Erythroblast (primary cell): ENCODE measurements around the gene SLC25A38.
"Not testable (repeated sequence)": the region's sequence is repeated elsewhere in the genome, so short reads cannot be mapped to it uniquely, and the experiment has no call there.

ENCODE experiments used
- DNase-seq, 2 experiments: peaks; one replicate each; lab custom pipeline; 2025; lab: John Stamatoyannopoulos, UW
- GATA1 ChIP-seq: IDR thresholded peaks from 2 replicates; pipeline ENCODE4 v1.6.1; 2011; ENCODE audit warnings: low read depth, mild to moderate bottlenecking, control low read depth, low read length, moderate library complexity
- POLR2A ChIP-seq: IDR thresholded peaks from 2 replicates; pipeline ENCODE4 v1.6.1; 2011; ENCODE audit warnings: mild to moderate bottlenecking, low read length

The SLC25A38 gene

DNA sequence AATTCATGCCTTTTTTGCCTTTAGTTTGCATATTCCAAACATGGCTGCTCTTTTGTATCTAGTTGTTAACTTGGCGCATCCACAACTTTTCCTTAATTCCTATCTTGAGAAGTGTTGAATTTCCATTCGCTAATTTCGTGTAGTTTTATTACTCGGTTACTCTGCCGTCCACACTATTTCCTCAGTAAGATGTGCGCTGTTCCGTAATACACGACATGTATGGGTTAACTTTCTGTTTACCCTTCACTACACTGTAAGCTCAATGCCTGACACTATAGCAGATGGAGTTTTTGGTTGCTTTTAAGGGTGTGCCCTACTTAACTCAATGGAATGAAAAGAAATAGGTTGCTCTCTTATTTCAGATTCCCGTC, 24.1 kb downstream of the SLC25A38 start:
- TF ChIP-seq GATA1 (no peak), POLR2A (no peak)
- peak in 1 of 2 experiments; percentile 60 for DNase-seq

DNA sequence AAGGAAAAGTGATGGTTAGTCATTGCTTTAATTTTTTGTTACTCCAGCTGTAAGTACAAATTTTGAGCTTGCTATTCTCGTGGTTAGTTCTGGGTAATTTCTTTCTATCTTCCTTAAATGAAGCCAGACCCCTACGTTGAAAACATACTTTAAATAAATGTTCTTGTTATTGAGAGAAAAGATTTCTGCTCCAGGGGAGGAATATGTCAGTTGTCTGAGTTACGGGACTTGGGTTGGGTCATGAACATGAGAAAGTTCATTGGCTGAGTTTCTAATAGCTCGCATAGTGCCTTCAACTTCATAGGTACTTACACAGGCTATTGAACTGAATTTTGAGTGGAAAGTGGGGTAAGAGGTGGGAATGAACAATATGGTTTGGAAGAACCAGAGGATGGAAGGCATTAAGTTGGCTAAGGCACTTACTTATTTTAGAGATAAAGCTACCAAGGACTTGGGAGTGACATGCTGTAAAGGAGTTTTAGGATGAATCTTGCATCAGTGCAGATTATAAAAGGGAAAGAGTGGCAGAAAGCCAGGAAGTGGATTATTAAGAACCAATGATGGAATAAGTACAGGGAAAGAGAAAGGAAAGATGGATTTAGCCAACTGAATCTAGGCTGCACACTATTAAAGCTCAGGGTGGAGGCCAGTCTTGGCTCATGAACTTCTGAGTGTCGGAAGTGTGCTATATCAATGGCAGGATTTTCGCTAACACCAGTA, 24.8 kb downstream of the SLC25A38 start:
- TF ChIP-seq POLR2A (no peak), GATA1 (no peak)
- DNase-seq, result no peak

DNA sequence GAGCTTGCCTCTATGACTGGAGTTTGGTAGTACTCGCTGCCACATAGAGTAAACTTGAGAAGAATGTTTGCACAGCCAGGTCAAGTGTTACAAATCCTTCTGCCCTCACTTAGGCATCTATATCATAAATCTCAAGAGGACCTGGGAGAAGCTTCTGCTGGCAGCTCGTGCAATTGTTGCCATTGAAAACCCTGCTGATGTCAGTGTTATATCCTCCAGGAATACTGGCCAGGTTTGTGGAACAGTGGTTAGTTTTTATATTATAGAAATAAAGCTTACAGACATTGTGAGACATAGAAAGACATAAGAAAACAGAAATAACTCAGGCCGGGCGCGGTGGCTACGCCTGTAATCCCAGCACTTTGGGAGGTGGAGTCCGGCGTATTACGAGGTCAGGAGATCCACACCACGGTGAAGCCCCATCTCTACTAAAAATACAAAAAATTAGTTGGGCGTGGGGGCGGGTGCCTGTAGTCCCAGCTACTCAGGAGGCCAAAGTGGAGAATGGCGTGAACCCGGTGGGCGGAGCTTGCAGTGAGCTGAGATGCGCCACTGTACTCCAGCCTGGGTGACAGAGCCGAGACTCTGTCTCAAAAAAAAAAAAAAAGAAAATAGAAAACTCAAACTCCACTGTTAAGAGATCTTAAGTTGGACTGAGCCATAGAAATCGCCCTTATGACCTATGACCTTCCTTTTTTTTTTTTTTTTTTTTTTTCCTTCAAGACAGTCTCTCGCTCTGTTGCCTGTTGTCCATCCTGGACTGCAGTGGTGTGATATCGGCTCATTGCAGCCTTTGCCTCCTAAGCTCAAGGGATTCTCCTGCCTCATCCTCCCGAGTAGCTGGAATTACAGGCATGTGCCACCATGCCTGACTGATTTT, 25.6 kb downstream of the SLC25A38 start:
- peak; percentile 20 to 39 for DNase-seq
- TF ChIP-seq POLR2A (no peak), GATA1 (no peak)

DNA sequence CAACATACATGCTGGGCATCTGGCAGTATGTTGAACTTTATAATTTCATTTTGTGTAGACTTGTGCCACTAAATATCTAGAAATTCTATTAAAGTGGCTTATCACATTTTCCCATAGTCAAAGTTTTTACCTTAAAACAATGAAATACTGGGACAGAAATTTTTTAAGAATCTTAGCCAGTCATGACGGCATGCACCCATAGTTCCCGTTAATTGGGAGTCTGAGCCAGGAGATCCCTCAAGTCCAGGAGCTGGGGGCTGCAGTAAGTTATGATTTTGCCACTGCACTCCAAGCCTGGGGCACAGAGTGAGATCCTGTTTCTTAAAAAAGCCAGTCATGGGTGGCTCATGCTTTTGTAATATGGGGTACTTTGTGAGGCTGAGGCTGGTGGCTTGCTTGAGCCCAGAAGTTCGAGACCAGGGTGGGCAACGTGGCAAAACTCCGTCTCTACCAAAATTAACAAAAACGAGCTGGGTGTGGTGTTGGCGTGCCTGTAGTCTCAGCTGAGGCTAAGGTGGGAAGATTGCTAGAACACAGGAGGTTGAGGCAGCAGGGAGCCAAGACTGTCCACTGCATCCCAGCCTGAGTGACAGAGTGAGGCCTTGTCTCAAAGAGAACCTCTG, 26.5 kb downstream of the SLC25A38 start:
- DNase-seq, result no peak
- TF ChIP-seq GATA1, result no peak

DNA sequence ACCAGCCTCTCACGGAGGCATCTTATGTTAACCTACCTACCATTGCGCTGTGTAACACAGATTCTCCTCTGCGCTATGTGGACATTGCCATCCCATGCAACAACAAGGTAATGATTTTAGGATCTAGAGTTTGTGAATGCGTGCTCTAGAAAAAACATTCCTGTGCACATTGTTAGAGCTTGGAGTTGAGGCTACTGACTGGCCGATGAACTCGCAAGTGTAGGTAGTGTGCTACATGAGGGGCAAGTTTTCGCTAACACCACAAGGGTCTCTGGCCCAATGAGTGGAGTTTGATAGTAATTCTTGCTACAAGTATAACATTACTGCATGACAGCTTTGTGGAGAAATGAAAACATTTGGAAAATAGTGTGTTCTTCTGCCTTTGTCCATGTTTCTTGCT, 27.7 kb downstream of the SLC25A38 start:
- no peak for DNase-seq
- TF ChIP-seq GATA1 (no peak), POLR2A (no peak)

DNA sequence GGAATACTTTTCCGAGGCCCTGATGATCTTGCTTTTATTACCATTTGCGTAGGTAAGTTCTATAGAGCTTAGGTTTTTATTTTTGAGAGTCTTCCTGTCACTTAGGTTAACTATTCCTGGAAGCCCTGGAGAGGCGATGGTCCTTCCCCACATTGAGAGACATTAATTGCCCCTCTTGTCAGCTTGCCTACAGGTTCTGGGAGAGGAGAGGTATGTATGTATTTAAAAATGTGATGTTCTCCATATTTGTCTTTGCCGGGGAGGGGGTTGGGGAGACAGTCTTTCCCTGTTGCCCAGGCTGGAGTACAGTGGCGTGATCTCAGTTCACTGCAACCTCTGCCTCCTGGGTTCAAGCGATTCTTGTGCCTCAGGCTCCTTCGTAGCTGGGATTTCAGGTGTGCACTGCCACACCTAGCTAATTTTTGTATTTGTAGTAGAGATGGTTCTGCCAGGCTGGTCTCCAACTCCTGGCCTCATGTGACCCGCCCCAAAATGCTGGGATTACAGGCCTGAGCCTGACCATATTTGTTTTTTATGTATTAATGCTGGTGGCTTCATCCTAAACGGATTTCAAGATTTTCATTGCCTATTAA, 29.6 kb downstream of the SLC25A38 start:
- no peak for DNase-seq
- TF ChIP-seq GATA1 (no peak), POLR2A (no peak)

DNA sequence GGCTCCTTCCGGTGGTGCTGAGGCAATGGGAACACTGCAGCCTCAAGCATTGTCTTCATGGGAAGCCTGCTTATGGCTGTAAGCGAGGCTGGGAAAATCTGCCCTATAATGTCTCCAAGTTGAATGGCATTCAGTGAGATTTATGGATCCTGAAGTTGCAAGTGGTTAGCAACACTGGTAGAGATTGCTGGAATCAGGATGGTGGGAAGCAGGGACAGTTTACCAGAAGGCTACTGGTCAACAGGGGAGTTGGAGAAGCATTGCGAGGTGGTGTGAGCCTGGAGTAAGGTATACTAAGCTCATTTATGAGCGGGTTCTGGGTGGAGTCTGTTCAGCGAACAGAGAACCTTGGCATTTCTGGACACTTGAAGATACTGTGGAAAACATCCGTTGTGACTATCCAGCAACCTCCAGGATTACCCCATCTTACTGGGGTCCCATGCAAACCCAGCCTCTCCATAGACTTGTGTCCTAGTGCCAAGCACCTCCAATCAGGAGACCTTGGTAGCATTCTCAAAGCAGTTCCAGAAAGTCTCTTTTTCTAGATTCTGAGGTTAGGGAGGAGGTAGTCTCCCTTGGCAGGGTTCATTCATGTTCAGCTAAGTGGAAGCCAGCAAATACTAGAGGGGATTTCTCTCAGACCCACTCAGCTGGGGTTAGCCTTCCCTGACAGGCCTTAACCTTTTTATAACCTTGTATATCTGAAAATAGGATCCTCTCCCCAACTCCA, 30.7 kb downstream of the SLC25A38 start:
- no peak for TF ChIP-seq GATA1
- TF ChIP-seq POLR2A, result peak; percentile 67

DNA sequence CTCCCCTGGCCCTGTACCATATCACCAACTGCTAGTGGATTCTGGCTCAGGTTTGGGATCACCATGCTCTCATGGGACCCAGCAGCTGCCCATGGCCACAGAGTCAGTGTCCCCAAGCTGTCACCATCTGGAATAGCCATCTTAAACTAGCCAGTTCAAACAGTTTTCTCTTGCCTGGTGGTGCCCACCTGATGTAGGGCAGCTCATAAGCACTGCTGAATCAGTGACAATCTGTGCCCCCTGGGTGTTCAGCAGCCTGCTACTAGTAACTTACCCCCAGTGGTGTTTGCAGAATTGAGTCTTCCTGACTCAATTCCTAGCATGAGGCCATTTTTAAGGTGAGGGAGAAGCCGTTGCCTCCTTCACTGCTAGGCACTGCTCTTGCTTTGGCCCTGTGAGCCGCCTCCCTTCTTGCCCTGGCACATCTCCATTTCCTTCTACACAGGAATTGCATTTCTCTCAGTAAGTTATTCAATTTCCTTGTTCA, 31.3 kb downstream of the SLC25A38 start:
- TF ChIP-seq POLR2A, result peak; percentile 59
- TF ChIP-seq GATA1, result no peak
- no peak for DNase-seq

More for the DNA sequence above, 30.7 kb downstream of the SLC25A38 start:
- no peak for DNase-seq

DNA sequence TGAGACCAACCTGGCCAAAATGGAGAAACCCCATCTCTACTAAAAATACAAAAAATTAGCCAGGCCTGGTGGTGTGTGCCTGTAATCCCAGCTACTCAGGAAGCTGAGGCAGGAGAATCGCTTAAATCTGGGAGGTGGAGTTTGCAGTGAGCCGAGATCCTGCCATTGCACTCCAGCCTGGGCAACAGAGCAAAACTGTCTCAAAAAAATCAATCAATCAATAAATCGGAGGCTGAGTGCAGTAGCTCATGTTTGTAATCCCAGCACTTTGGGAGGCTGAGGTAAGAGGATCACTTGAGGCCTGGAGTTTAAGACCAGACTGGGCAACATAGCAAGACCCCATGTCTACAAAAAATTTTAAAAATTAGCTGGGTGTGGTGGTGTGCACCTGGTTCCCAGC, 32.1 kb downstream of the SLC25A38 start:
- not testable (repeated sequence) for DNase-seq

DNA sequence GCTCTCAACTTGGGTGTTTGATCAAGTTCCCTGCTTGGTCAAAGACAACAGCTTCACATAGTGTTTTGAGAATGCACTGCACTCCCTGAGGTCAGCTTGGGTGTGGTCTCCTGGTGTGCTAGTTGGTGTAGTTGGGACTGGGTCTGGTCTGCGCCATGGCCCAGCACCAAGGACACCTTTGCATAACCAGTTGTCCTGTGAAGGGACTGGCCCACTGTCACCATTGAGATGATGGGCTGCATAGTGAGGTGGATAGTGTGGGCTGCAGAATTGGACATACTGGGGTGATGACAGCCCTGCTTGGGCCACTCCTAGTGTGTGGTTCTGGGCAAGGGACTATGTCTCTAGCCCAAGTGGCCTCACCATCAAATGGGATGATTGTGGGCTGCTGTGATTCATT, 32.8 kb downstream of the SLC25A38 start:
- no peak for DNase-seq
- TF ChIP-seq POLR2A, result no peak
- TF ChIP-seq GATA1, result no peak

DNA sequence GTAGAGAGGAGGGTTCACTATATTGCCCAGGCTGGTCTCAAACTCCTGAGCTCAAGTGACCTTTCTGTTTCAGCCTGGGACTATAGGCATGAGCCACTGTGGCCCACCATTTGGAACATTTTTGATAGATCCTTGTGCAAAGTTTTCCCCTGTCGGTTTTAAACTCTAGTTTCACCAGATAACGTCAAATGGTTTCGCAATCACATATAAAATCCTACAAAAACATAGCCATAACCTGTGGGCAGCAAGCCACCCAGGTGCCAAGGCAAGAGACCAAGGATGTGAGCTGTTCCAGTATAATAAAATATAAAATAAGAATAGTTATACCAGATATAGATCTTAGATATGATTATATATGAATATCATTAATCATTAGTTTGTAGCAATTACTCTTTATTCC, 33.8 kb downstream of the SLC25A38 start:
- DNase-seq, result not testable (repeated sequence)

DNA sequence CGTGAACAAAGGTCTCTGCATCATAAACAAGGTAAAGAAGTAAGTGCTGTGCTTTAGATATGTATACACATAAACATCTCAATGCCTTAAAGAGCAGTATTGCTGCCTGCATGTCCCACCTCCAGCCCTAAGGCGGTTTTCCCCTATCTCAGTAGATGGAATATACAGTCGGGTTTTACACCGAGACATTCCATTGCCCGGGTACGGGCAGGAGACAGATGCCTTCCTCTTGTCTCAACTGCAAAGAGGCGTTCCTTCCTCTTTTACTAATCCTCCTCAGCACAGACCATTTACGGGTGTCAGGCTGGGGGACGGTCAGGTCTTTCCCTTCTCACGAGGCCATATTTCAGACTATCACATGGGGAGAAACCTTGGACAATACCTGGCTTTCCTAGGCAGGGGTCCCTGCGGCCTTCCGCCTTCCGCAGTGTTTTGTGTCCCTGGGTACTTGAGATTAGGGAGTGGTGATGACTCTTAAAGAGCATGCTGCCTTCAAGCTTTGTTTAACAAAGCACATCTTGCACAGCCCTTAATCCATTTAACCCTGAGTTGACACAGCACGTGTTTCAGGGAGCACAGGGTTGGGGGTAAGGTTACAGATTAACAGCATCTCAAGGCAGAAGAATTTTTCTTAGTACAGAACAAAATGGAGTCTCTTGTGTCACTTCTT, 35.5 kb downstream of the SLC25A38 start:
- not testable (repeated sequence) for DNase-seq
